Measurements from ENCODE around the gene RPL37. TPM values are rescaled to one million over a fixed set of nuclear protein-coding genes. Genes with fewer than 3 reads are reported as not detected.
"Not testable (repeated sequence)": the region's sequence is repeated elsewhere in the genome, so short reads cannot be mapped to it uniquely, and the experiment has no call there.

The RPL37 gene
- total RNA-seq, 1 experiment from 2014 or later = 565 TPM

DNA sequence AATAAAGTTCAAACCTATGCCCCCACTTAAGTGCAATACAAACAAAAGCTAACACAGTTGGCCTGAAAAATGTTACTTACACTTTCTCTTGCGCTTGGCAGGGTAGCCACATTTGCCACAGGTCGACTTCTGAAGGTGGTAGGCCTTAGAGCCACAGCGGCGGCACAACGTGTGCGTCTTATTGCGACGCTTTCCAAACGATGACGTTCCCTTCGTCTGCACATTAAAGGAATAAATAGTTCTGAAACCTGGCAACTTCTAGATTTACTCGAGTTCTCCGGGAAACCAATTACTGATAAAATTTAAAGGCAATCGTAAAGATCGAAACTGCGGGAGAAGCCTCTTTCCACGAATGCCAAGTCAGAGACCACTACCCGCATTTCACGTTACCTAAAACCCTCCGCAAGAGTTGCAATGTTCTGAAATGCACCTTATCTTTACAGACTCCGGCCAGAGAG, 602 bp downstream of the RPL37 start:
- peak; percentile 21 for DNase-seq (ENCODE audit: low read depth)

DNA sequence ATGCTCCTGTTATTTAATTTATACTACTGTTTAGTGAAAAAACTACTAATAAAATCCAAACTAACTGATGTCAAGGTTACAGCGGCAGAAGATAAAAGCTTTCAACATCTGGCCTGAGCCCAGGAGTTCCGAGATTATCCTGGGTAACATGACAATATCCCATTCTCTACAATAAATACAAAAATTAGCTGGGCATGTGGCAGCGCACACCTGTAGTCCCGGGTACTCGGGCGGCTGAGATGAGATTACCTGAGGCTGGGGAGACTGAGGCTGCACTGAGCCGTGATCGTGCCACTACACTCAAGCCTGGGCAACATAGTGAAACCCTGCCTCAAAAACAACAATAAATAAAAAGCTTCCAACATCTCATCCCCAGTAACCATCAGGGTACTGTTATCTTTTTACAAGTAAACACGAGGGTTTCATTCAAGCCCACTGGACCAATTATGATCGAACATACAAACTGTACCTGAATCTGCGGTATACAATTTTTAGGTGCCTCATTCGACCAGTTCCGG, 1.3 kb downstream of the RPL37 start:
- DNase-seq (ENCODE audit: low read depth) = no peak

DNA sequence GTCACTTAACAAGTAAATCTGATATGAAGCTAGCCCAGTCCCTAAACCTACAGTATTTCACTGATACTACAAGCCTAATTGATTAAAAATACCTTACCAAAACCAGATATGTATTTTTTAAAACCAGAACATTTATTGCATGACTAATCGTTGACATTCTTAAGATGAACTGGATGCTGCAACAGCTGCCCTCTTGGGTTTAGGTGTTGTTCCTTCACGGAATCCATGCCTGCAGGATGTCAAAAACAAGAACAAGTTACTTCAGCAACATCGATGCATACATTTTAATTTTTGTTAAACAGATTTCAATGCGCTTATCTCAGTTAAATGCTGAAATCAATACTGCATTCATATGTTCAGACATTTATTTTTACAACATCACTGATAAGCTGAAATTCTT, 2.7 kb downstream of the RPL37 start:
- DNase-seq (ENCODE audit: low read depth) = no peak

DNA sequence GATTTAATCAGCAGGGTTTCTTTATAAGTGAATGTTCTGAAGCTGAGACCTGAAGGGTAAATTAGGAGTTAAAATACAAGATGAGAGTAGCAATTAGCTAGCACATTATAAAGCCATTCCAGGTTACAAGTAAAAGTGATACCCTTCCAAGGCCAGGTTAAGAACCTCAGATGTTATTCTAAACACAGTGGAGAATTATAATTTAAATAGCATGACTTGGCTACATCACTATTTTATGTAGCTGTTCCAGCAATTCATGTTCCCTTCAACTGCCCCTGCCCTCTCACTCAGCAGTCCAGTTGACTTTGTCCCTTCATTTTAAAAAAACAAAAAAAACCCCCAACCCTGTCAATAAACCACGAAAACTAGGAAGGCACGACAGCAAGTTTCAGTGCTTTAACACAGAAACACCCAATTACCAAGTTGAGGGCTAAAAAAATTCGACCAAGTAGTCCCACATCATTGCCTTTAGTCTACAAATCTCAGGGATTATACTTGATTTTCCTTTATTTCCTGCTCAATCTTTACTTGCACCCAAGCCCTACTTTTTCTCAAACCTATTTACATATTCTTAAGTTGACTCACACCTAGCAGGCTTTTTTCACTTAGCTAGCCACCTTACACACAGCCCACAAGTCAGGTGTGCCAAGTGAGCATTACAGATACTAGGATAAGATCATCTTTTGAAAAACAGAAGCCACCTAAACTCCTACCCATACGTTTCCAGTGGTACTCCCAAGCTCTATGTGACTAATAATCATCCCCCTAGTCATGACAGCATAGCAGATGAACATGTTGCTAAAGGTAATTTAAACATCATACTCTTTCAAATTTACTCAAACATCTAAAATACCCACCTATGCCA, 3.4 kb downstream of the RPL37 start:
- no peak for DNase-seq (ENCODE audit: low read depth)

DNA sequence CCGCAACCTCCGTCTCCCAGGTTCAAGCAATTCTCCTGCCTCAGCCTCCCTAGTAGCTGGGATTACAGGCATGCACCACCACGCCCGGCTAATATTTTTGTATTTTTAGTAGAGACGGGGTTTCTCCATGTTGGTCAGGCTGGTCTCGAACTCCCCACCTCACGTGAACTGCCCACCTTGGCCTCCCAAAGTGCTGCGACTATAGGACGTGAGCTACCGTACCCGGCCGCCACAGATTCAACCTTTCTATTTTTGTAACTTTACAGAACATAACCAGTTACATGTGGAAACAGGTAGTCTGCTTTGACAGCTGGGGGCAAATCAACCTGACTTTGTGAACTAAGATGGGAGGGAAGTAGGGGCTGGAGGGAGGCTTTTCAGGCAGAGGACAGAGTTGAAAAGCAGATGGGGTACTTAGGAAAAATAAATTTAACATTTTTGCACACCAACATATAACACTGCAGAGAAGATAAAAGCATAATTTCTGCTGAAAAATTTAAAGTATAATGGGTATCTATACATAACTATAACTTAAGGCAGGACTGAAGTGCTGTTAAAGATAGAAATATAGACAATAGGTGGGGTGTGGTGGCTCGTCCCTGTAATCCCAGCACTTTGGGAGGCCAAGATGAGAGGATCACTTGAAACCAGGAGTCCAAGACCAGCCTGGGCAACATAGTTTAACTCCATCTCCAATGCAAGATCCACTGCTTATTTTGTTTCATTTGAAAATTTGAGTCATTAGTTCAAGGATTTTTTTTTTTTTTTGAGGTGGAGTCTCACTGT, 5.1 kb downstream of the RPL37 start:
- no peak for DNase-seq (ENCODE audit: low read depth)

- DNase-seq (ENCODE audit: low read depth) = no peak
Measured at GRCh38 chr5:40828690-40829661, 6.0 kb downstream of the RPL37 start.

DNA sequence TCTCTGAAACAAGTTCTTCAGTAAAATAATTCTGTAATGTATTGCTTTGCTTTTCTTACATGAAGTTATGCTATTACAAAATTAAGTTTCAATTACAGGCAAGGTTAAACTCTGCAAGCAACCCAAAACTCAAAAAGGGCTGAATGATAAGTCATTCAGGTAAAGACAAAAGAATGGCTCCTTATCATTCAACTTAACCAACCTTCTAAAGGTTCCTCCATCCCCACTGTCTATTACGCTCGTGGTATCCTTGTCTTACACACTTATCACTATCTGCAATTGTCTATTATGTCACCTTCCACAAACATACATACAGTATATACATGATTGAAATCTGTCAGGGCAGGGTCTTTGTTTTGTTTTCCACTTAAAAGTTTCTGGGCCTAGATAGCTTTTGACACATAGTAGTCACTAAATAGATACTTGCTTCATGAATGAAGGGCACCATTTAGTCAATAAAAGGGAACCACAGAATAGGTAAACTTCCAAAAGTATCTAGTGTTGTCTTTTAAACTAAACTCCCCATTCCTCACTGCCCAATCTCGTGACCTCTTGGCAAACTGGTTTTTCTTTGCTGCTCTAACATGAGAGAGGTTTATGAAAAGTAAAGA, 6.9 kb downstream of the RPL37 start:
- DNase-seq (ENCODE audit: low read depth) = no peak

- no peak for DNase-seq (ENCODE audit: low read depth)
Measured at GRCh38 chr5:40827188-40827977, 7.6 kb downstream of the RPL37 start.

DNA sequence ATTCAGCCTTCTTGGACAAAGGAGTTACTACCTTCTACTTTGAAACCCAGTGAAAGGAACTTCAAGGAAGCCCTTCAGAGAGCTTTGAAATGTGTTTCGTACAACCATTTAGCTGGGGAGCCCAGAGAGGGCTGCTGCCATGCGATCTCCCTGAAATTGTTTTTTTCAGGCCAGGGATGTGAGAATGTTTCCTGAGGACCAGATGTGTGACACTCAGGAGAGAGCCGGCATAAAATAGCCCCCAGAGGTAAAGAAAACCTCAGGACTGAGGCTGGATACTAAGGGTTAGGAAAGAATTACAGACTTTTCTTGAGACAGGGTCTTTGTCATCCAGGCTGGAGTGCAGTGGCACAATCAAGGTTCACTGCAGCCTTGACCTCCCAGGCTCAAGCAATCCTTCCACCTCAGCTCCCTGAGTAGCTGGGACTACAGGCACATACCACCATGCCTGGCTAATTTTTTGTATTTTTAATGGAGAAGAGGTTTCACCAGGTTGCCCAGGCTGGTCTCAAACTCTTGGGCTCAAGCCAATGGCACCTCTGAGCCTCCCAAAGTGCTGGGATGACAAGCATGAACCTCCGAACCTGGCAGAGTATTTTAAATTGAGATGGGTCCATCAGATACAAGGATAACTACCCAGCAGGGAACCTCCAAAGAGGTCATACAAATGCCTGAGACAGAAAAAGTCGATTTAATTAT, 8.4 kb downstream of the RPL37 start:
- DNase-seq (ENCODE audit: low read depth) = no peak

DNA sequence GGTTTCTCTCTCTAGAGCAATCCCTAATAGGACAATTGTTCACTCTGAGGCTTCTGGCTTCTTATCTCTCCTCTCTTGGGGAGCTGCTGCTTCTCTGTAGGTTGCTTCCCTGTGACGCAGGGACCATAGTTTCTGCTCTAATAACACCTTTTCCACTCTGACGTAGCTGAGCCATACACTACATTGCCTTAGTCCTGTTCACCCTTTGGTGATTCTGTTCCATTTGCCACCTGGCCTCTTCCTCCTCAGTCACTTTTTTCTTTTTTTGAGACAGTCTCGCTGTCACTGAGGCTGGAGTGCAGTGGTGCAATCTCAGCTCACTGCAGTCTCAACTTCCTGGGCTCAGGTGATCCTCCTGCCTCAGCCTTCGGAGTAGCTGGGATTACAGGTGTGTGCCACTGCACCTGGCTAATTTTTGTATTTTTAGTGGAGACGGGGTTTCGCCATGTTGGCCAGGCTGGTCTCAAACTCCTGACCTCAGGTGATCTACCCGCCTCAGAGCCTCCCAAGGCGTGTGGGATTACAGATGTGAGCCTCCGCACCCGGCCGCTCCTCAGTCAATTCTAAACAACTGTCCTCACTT, 9.5 kb downstream of the RPL37 start:
- not testable (repeated sequence) for DNase-seq (ENCODE audit: low read depth)

DNA sequence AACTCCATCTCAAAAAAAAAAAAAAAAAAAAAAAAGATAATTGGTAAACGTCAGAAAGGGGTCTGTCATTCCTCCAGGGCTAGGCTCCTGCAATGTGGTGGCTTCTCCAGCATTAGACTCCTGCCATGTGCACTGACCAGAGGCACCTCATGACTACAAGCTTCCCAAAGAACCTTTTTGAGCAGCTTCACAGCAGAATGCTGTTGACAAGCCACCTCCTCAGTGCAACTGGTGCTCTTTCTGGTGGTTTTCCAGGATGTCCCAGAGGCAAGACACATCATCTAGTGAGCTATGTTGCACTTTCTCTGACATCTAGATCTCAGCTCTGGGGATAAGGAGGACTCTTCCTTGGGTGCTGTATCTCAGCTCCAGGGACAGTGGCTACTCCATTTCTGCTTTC, 11.6 kb downstream of the RPL37 start:
- no peak for DNase-seq (ENCODE audit: low read depth)

- DNase-seq (ENCODE audit: low read depth) = no peak
Measured at GRCh38 chr5:40813698-40814281, 21.2 kb downstream of the RPL37 start.

DNA sequence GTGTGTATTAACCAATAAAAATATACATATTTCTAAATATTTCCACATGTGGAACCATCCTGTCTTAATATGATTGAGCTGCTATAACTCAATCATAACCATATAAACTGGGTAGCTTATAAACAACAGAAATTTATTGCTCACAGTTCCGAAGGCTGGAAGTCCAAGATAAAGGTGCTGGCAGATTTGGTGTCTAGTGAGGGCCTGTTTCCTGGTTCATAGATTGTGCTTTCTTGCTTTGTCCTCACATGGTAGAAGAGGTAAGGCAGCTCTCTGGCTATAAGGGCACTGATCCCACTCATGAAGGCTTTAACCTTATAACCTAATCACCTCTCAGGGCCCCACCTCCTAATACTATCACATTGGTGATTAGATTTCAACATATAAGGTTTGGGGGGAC, 22.9 kb downstream of the RPL37 start:
- no peak for DNase-seq (ENCODE audit: low read depth)

GRCh38 chr5:40801771-40802562, 33.1 kb downstream of the RPL37 start:
- no peak for DNase-seq (ENCODE audit: low read depth)

DNA sequence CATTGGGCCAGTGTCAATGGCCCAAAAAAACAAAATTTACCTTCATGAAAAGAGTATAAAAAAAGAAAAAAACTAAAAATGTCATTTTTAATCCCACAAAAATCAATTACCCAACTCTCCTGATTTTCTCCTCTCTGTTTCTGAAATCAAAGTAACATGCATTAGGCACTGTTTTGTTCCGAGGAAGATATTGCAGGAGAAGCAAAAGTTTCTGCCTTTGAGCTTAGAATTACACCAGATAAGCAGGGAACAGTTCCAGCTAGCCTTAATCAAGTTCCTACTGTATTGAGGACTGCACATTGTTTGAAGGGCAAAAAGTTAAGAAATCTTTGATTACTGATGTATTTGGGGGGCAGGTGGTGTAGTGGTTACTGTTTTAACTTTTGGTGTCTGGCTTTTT, 35.8 kb downstream of the RPL37 start:
- DNase-seq (ENCODE audit: low read depth) = peak; percentile 15

GRCh38 chr5:40798801-40799210, 36.2 kb downstream of the RPL37 start:
- no peak for DNase-seq (ENCODE audit: low read depth)

GRCh38 chr5:40798012-40798800, 36.8 kb downstream of the RPL37 start, which contains the start of gene PRKAA1:
Gene PRKAA1 (minus strand): TSS chr5:40798374. CDS start chr5:40798189, 185 bp downstream.
- DNase-seq (ENCODE audit: low read depth) = peak; percentile 84
